BJ (cell line): ENCODE results near the gene PIGT. TPM values are rescaled to one million over a fixed set of nuclear protein-coding genes. Genes with fewer than 3 reads are reported as not detected.
A peak's percentile ranks its signal among the peaks of the same experiment; 100 is the strongest.

ENCODE experiments used
- CTCF ChIA-PET: fragments of 350-600 bp; formaldehyde crosslinking; extraction: SDS; loops from one replicate; lab custom pipeline; 2021; ENCODE audit warnings: antibody characterized with exemption, inconsistent platforms; lab: Yijun Ruan, JAX
- POLR2A ChIA-PET: fragments of 300-600 bp; sonication (Branson Sonifier 250); formaldehyde crosslinking; extraction: SDS; loops from one replicate; lab custom pipeline; 2021; ENCODE audit warnings: antibody characterized with exemption; lab: Charles Lee
- DNase-seq: peaks from one replicate; pipeline ENCODE4 v3.0.0-alpha.2; 2011; ENCODE audit warnings: low read depth
- H3K27me3 ChIP-seq: 2 replicates; pipeline ENCODE4 v1.6.0; 2011; ENCODE audit warnings: low read length; ENCODE audit not compliant: control insufficient read depth, insufficient read depth
- H3K36me3 ChIP-seq: 2 replicates; pipeline ENCODE4 v1.5.1; 2011; ENCODE audit warnings: low read length; ENCODE audit not compliant: control insufficient read depth, insufficient read depth
- H3K4me3 ChIP-seq: 2 replicates; pipeline ENCODE4 v1.5.1; 2011; ENCODE audit warnings: low read depth, mild to moderate bottlenecking, control low read depth, low read length
- CTCF ChIP-seq: IDR thresholded peaks from 2 replicates; pipeline ENCODE4 v1.5.1; 2011; ENCODE audit warnings: low read depth, mild to moderate bottlenecking, control low read depth, inconsistent platforms, low read length, moderate library complexity; ENCODE audit not compliant: insufficient read depth
- polyA plus RNA-seq: library from polyadenylated mRNA; depleted of rRNA; stranded (reverse); fragments of >200 nt; gene quantifications from 2 replicates; pipeline ENCODE4 v1.2.3, GENCODE V29; 2011

The PIGT gene
- polyA plus RNA-seq, 1 experiment, result 236 TPM

DNA sequence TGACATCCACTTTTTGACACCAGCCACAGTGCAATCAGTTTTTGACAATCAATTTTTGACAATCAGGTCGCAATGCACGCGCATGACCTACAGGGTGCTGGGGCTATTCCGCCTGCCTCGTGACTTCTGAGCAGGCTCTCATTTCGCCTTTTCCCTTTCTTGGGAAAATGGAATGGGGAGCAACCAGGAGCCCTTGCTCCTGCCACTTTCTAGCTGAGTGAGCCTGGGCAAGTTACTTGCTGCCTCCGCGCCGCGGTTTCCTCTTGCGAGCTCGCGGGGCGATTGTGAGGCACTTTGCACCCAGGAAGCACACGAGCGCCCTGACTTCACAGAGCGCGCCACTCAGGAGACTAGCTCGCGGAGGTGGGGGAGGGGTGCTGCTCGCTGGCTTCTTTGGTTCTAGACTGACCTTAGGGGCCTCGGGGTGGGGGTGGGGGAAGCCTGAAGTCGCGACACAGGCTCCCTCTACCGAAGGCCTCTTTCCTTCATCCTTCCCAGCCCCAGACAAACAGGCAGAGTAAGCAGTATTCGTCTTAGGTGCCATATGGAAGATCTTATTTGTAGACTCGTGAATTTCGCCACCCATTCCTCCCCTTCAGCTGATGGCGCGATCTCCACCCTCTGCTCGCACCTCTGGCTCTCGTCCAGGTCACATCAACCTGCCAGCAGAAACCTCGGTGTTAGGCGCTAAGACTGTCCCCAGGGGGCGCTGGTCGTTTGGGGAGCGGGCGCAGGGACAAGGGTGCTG, 42.4 kb upstream of the PIGT start:
- Histone ChIP-seq H3K4me3 (peak overlapping the region; percentile 33), H3K36me3 (peaks cover 1% of the 10 kb centered on the region; the same call in 1 of the 2 replicates), H3K27me3 (no peaks in the 10 kb centered on the region)
- ChIA-PET POLR2A (interaction anchor here (0.6 to 1.0 kb wide), 4 partner anchors 10 to 32 kb away, joined by 3 to 8 read pairs (median 4); partner anchors contain the start of gene SYS1), CTCF (interaction anchor here (0.7 to 13.8 kb wide), 38 partner anchors 9 to 398 kb away, joined by 3 to 101 read pairs (median 4); partner anchors contain the start of genes PIGT and SYS1)
- no peak for DNase-seq
- TF ChIP-seq CTCF, result peak; percentile 94

DNA sequence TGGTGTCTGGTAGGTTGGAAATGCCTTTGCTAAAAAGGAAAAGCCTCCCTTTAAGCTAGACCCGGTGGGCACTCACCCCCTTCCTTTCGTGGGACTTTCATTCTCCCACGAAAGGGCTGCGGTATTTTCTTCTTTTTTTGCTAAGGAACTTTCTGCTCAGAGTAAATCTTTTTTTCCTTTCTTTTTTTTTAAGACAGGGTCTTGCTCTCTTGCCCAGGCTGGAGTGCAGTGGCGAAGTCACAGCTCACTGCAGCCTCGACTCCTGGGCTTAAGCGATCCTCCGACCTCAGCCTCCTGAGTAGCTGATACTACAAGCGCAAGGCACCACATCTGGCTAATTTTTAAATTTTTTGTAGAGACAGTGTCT, 41.9 kb upstream of the PIGT start:
- ChIA-PET CTCF (interaction anchor here (0.7 to 13.8 kb wide), 37 partner anchors 8 to 397 kb away, joined by 3 to 101 read pairs (median 5); partner anchors contain the start of genes PIGT and SYS1), POLR2A (interaction anchor here (0.6 to 1.0 kb wide), 3 partner anchors 11 to 26 kb away, joined by 3 to 8 read pairs (median 4); partner anchors contain the start of gene SYS1)
- DNase-seq, result no peak
- Histone ChIP-seq H3K4me3 (no peak overlapping the region), H3K36me3 (peaks cover 1% of the 10 kb centered on the region; the same call in 1 of the 2 replicates), H3K27me3 (no peaks in the 10 kb centered on the region)
- TF ChIP-seq CTCF, result no peak

DNA sequence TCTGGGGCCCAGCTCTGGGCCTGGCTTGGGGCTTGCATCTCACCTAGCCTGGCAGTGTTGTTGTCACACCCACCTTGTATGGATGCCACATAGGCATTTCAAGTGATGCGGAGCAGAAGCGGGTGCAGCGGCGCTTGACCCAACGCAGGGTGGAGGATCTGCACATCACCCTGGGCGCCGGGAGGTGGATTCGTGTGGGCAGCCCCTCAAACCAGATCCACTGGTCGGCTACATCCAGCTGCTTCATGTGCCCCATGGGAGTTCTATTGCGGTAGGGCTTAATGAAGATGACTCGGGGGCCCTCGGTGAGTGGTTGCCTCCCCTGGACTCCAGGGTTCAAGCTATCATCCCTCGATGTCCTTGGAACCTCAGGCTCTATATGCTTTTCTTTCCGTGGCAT, 41.0 kb upstream of the PIGT start:
- DNase-seq, result no peak
- TF ChIP-seq CTCF, result no peak
- H3K27me3 ChIP-seq, result no peaks in the 10 kb centered on the region
- CTCF ChIA-PET, result interaction anchor here (0.5 to 13.8 kb wide), 10 partner anchors 11 to 396 kb away, joined by 3 to 101 read pairs (median 5); partner anchors contain the start of gene SYS1
- H3K36me3 ChIP-seq, result peaks cover 1% of the 10 kb centered on the region; the same call in 1 of the 2 replicates
- POLR2A ChIA-PET, result no interaction called here
- H3K4me3 ChIP-seq, result no peak overlapping the region

- TF ChIP-seq CTCF, result no peak
- DNase-seq, result no peak
- POLR2A ChIA-PET, result no interaction called here
- CTCF ChIA-PET, result interaction anchor here (1.2 to 13.8 kb wide), 4 partner anchors 13 to 66 kb away, joined by 4 to 101 read pairs (median 5); no protein-coding TSS in a partner anchor
- H3K36me3 ChIP-seq, result peaks cover 1% of the 10 kb centered on the region; the same call in 1 of the 2 replicates
- no peak overlapping the region for H3K4me3 ChIP-seq
- no peaks in the 10 kb centered on the region for H3K27me3 ChIP-seq
These were observed 38.7 kb upstream of the PIGT start for GRCh38 chr20:45377269-45377668.

DNA sequence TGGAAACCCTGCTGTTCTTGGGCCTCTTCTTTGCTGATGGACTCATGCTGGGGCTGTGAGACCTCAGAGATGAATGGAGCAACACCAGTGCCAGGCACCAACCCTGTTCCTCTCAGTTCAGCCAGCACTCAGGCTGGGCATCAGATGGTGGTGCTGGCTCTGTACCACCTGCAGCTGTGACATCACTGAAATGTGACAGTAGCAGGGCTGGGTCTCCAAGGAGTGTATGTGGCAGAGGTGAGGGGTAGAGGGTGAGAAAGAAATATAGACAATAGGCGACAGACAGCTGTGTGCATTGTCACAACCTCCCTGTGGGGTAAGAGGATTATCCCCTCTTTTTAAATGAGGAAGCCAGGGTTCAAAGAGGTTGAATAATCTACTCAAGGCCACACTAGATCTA, 37.8 kb upstream of the PIGT start, which contains the start of gene TP53TG5:
Gene TP53TG5, minus strand, starts transcription at position 135 of the 400 bp plus-strand sequence. Its CDS starts 89 bp downstream, at position 46.
- Histone ChIP-seq H3K4me3 (no peak within 1 kb of the TSS), H3K36me3 (peaks cover 1% of the 10 kb centered on the region; the same call in 1 of the 2 replicates), H3K27me3 (no peaks in the 10 kb centered on the region)
- no peak for TF ChIP-seq CTCF
- CTCF ChIA-PET, result interaction anchor here (1.3 to 13.8 kb wide), 3 partner anchors 14 to 67 kb away, joined by 5 to 101 read pairs (median 5); no protein-coding TSS in a partner anchor
- no peak for DNase-seq
- POLR2A ChIA-PET, result no interaction called here
